NCI-H2107 treated with DMSO at 0.1 percent for 48 hours (cell line): Measurements from ENCODE around the gene P2RX3.

ENCODE experiments used
- DNase-seq: peaks from one replicate; lab custom pipeline; 2025; ENCODE audit not compliant: unreplicated experiment; lab: John Stamatoyannopoulos, UW

P2RX3 gene

DNA sequence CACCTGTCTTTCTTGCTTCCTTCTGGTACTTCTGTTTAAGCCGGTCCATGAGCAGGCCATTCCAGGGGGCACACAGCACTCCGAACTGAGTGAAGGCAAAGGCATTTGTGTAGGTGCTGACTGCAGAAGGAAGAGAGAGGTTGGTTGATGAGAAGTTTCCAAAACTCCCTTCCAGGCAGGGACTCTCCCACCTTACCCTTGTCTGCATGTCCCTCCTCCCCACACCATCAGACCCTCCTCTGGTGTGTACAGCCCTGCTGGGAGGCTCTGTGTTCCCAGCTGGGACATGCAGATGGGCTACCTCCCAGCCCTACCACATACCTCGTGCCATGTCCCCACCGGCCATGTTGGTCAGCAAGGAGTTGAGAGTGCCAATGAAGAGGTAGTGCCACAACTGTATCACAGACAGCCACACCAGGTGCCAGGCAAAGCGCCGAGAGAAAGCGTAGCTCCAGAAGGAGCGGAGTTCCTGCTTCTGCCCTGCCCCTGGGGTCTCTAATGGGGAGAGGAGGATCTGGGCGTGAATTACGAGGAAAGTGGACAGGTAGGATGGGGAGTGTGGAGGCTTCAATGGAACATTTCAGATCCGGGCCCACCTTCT lies 76.6 kb downstream of the P2RX3 start:
- no peak for DNase-seq

DNA sequence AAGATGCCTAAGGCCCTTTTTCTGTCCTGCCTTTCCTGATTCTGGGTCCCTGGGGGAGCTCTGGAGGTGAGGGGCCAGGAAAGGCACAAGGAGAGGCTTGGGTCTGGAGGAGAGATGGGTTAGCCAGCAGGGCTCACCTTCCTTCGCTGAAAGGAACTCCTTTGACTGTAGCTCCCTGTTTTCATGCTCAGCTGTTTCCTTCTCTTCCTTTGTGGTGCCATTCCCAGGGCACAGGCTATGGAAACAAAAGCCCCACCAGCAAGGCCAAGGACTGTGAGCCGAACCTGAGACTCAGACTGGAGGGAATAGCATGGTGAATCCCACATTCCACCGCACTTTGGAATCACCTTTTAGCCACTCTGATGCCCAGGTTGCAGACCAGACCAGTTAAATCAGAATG lies 78.3 kb downstream of the P2RX3 start:
- no peak for DNase-seq

DNA sequence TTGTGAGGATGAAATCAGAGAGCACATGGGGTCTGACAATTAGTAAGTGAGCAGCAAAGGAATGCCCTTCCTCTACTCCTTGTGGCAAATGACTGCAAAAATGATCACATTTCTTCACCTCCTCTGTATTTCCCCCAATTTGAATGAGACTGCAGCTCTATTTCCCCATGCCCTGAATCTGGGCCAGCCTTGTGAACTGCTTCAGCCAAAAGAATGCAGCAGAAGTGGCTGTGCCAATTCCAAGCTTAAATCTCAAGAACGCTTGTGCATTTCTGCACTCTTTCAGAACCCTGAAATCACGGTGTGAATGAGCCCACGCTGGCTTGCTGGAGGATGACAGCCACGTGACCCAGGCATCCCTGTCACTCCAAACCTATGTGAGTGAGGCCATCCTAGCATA lies 78.9 kb downstream of the P2RX3 start:
- no peak for DNase-seq

DNA sequence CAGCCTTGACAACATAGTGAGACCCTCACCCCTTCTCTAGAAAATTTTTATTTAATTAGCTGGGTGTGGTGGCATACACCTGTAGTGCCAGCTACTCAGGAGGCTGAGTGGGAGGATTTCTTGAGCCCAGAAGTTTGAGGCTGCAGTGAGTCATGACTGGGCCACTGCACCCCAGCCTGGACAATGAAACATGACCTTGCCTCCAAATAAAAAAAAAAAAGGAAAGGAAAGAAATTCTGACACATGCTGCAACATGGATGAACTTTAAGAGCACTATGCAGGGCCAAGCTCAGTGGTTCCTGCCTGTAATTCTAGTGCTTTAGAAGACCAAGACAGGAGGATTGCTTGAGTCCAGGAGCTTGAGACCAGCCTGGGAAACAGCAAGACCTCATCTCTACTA lies 80.0 kb downstream of the P2RX3 start:
- DNase-seq: no peak

DNA sequence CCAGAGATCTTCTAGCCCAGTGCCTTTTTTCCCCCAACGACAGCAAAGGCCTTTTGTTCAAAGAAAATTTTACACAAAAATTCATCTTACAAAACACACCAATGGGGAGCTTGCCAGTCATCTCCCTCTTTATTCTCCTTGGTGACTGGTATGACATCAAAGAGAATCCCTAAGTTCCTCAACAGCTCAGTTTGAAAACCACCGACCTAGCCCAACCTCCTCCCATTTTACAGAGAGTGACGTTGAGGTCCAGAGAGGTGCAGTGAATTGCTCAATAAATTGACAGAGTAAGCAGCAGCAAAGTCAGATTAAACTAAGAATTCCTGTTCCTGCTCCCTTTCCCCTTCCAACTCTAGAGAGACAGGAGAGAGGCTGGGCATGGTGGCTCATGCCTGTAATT lies 81.0 kb downstream of the P2RX3 start:
- DNase-seq: no peak

DNA sequence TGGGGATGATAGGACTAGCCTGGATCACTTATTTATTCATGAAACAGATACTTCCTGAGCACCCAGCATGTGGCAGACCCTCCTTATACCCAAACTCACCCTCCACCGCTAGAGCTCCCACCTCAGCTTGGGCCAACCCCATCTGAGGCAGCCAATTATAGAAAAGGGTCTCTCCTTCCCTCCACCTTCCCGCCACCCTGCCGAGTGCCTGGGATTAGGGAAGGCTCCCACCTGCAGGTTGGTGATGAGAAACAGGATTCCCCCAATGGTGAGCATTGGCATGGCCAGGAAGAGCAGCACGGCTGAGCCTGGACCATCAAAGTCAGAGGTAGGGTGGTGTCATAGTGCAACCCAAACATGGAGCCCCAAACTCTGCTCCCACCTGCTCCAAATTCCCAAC lies 82.9 kb downstream of the P2RX3 start:
- DNase-seq: no peak

DNA sequence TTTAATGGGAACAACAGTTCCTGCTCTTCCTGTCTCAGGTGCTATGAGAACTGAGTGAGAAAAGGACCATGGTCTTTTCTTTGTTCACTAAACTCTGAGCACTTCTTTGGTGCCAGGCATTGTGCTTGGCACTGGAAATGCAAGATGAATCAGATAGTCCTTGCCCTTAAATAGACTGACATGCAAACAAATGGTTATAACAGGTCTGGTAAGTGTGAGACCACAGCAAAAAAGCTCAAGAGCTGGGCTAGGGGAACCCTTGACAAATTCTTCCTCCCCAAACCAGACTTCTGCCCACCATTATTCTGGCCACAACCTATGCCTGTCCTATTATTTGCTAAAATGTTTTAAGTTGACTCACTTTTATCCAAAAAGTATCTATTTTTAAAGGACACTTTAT lies 83.7 kb downstream of the P2RX3 start:
- no peak for DNase-seq
